ENCODE results near the gene KIAA1549.

Gene KIAA1549

DNA sequence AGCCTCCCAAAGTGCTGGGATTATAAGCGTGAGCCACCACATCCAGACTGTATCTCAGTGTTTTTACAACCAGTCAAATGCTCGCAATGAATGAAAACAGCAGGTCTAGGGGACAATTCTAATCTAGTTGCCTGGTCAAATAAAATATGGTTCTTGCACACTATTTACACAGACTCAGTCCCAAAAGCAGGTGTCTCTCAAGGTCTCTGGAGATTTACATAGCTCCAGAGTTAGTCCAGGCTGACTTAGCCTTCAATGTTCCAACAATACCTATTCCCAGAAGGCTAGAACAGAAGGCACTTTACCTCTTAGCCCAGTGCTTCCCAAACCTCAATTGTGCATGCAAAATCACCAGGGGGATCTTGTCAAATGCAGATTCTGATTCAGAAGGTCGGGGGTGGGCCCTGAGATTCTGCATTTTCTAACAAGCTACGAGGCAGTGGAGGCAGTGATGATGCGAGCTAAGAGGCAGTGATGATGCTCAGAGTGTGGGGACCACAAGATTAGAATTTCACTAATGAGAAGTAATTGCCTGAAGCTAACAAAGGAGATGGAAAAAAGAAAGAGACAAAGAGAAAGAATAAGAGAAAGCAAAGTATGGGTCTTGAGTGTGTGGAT, 6.4 kb downstream of the KIAA1549 start:
- no peak for DNase-seq

GRCh38 chr7:138974103-138974502, 7.1 kb downstream of the KIAA1549 start:
- no peak for DNase-seq

DNA sequence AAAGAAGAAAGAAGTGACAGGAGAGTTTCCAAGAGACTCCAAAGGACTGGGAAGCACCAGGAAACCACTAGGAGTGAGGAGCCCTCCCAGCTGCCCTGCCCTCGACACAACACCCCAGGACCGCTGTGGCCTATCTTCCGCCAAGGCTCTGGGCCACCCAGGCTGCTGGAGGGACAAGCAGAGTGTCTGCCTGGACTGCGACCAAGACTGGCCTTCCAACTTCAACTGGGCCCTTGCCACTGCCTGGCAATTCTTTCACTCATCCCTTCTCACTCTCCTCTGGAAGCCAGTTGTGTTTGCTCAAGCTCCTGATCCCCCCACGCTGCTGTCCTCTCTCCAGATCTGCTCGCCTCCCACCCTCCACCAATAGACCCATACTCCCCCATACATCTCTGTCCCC, 10.2 kb downstream of the KIAA1549 start:
- DNase-seq, result no peak

- DNase-seq, result no peak
These were observed 10.7 kb downstream of the KIAA1549 start for GRCh38 chr7:138970446-138970845.

GRCh38 chr7:138967159-138967558, 14.0 kb downstream of the KIAA1549 start:
- DNase-seq, result no peak

- DNase-seq, result no peak
These were observed 16.4 kb downstream of the KIAA1549 start for GRCh38 chr7:138964624-138965436.

GRCh38 chr7:138963675-138964074, 17.5 kb downstream of the KIAA1549 start:
- DNase-seq, result peak; percentile 55

DNA sequence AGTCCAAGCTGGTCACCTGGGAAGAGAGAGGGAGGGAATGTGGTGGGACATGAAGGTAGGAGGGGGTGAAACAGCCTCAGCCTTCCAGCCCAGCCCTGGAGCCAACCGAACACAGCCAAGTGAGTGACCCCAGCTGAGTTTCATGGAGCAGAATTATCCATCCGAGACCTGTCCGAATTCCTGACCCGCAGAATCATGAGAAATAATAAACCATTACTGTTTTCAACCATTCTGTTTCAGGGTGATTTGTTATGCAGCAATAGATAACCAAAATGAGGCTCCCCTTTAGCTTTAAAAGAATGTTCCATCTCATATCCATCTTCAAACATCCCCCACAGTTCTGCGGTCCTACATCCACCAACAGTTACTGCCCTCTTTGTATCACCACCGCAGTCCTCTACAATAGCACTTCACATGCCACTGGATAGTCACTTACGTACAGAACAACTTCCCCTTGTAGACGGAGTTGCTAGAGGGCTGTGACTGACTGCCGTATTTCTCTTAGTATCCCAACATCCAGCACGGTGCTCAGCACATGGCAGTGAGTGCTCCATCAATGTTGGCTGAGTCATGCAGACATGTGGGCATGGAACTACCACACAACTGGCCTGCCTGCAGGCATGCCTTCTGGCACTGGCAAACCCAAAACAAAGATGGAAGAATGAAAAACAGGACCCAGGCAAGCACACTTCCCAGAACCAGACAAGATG, 18.5 kb downstream of the KIAA1549 start:
- peak; percentile 63 for DNase-seq

DNA sequence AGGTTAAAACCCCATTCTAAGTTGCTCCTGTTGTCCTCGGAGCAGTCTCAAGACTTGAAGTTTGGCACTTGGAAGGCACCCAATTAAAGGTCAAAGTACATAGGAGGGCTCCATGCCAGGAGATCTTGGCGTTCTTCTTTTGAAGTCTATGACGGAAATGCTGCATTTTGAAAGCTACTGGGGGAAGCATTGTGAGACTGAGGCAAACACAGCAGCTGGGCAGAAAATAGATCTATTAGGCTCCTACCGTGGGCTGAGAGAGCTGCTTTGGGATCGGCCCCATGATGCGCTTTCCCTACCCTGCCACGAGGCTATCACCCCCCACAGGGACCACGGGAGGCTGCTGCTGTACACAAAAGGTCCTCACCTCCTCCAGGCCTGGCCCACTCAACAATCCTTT, 20.0 kb downstream of the KIAA1549 start:
- DNase-seq, result no peak

- DNase-seq, result no peak
These were observed 22.7 kb downstream of the KIAA1549 start for GRCh38 chr7:138958391-138958956.

DNA sequence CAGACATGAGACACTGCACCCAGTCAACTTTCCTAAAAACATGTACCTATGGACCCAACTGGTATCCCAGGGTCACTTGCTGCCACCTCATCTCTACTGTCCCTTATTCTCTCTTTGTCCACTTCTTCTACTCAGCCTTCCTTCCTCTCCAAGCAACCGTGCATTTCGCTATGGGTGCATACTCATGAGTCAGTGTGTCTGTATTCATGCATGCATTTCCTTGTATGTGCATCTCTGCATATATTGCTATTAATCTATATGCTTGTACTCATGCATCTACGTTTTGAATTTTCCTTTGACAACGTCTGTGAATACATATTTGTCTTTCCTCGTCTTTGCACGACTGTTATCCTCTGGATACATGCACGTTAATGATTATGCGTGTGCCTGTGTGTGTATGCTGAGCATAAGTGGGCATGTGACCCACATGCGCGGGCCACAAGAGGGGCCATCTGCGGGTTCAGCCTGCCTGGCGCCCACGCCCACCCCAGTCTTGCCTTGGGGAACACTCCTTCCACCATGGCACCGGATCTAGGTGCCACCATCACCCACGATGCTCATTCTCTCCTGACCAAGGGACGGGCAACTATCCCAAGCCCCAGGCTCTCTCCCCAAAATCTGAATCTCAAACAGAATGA, 23.3 kb downstream of the KIAA1549 start:
- DNase-seq, result no peak

DNA sequence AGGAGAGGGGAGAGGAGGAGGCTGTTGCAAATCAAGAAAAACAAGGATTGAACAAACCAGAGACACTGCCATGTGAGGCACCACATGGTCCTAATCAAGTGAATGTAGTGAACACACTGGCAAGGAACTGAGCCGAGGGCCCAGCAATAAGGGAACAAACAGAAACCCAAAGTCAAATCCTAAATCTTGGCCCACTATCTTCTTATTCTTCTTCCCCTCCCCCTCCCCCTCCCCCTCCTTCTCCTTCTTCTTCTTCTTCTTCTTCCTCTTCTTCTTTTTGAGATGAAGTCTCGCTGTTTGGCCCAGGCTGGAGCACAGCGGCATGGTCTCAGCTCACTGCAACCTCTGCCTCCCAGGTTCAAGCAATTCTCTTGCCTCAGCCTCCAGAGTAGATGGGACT, 24.0 kb downstream of the KIAA1549 start:
- no peak for DNase-seq

- no peak for DNase-seq
These were observed 26.4 kb downstream of the KIAA1549 start for GRCh38 chr7:138954545-138955475.

DNA sequence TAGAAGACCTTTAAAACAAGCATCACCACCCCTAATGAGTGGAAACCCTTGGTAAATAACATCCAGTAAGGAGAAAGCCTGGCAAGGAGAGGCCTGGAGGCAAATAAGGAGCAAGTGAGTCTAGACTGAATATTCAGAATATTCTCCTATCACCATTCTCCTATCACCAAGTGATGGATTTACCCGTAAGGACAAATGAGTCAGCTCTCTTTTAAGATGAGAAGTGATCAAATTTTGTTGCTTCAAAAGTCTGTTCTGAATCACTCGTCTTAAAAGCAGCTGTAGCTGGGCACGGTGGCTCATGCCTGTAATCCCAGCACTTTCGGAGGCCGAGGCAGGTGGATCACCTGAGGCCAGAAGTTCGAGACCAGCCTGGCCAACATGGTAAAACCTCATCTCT, 28.4 kb downstream of the KIAA1549 start:
- DNase-seq, result no peak

- DNase-seq, result no peak
These were observed 29.2 kb downstream of the KIAA1549 start for GRCh38 chr7:138951953-138952352.

GRCh38 chr7:138949421-138950088, 31.6 kb downstream of the KIAA1549 start:
- DNase-seq, result no peak

DNA sequence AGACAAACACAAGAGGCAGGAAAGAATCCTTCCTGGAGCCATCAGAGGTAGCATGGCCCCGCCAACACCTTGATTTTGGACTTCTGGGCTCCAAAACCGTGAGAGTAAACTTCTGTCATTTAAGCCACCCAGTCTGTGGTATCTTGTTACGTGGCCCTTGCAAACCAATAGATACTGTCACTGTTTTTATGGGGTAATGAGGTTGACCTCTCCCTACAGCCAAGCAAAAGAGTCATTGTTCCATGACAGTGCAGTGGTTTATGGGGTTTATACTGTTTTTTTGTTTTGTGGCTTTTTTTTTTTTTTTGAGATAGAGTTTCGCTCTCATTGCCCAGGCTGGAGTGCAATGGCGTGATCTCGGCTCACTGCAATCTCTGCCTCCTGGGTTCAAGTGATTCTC, 32.8 kb downstream of the KIAA1549 start:
- DNase-seq, result peak; percentile 30

DNA sequence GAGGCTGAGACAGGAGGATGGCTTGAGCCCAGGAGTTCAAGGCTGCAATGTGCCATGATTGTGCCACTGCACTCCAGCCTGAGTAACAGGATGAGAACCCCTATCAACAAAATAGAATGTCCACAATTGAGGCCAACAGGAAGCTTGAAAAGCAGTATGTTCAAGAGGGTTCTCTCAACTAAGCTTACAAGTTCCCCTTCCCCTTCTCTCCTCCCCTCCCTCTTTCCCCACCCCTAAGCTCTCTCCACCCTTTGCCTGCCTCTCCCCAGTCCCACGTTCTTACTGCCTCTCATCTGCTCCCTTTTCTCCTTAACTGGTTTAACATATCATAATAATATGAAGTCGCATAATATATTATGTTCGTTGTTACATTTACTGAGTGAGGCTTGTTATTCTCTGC, 35.4 kb downstream of the KIAA1549 start:
- peak; percentile 64 for DNase-seq

DNA sequence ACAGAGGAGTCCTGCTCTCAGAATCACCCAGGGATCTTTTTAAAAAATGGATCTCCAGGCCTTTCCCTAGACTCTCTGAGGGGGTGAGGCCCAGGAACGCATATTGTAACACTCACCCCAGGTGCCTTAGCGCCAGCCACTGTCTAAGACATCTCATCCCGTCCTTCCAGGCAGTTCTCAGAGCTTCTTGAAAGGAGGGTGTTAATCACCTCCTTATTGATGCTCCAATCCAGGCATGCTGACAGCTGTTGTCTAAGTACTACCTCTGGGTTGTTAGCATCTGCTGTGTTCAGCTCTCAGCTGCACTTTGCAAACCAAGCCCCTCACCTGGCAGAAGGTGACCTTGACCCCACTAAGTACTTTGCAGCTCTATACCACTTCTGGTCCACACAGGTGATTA, 36.0 kb downstream of the KIAA1549 start:
- DNase-seq, result no peak

GRCh38 chr7:138944592-138944991, 36.6 kb downstream of the KIAA1549 start:
- DNase-seq, result no peak

DNA sequence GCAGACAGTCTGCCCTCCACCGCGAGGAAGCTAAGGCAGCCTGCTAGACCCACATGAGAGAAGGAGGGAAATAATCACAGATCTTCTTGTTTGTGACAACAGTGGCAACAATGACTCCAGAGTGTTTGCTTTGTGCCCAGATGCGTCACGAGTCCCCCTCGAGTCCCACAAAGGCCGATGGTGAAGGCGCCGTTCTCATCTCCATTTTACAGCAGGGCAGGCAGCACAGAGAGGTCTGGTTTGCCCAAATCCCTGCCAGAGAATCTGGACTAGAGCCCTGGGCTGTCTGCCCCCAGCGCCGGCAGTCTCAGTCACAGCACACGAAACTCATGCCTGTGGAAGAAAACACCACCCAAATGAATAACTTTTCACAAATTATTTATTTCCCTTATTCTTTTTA, 38.1 kb downstream of the KIAA1549 start:
- no peak for DNase-seq

All from hematopoietic multipotent progenitor cell treated with erythropoietin and hydrocortisone succinate and interleukin-3 and kit ligand, for 4 days (in vitro differentiated cells).